ENCODE results near the gene GOLGA8Q. TPM values are rescaled to one million over a fixed set of nuclear protein-coding genes. Genes with fewer than 3 reads are reported as not detected.

Gene GOLGA8Q, protein sequence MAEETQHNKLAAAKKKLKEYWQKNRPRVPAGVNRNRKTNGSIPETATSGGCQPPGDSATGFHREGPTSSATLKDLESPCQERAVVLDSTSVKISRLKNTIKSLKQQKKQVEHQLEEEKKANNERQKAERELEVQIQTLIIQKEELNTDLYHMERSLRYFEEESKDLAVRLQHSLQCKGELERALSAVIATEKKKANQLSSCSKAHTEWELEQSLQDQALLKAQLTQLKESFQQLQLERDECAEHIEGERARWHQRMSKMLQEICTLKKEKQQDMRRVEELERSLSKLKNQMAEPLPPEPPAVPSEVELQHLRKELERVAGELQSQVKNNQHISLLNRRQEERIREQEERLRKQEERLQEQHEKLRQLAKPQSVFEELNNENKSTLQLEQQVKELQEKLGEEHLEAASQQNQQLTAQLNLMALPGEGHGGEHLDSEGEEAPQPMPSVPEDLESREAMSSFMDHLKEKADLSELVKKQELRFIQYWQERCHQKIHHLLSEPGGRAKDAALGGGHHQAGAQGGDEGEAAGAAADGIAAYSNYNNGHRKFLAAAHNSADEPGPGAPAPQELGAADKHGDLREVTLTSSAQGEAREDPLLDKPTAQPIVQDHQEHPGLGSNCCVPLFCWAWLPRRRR
- 5.9 TPM for total RNA-seq

GRCh38 chr15:30551750-30552149 lies at the start of gene GOLGA8Q:
Gene GOLGA8Q (plus strand): TSS chr15:30552050. CDS start chr15:30552078, 28 bp downstream.

DNA sequence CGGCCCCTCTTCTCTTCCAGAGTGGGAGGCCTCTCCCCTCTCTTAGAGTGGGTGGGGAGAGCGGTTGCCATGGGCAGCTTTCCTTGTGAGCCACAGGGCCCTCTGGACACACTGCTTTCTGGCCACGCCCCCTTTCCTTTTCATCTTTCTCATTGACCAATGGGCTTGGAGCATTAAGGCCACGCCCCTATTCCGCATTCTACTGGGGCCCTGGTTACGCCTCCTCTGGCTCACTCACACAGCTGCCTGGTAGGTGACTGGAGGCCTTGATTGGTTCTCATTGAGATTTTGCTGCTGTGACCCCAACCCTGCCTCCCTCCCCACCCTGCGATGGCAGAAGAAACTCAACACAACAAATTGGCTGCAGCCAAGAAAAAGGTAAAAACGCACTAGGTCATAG lies 51.9 kb downstream of the GOLGA8Q start, which contains the start of gene GOLGA8H:
TSS of gene GOLGA8H (plus strand) at position 233 of the 400 bp plus-strand sequence. CDS start at position 331, 98 bp downstream.

Other genes with a start within 250 kb of the GOLGA8Q start
- gene CHRFAM7A, start 158.5 kb upstream of the GOLGA8Q start, total RNA-seq, result 9.5 TPM
- 10.7 TPM for gene GOLGA8R, start 137.8 kb upstream of the GOLGA8Q start, total RNA-seq
- 1.8 TPM for gene GOLGA8H, start 52.0 kb downstream of the GOLGA8Q start, total RNA-seq

Data from camera-type eye (tissue), 1 donor.